PC-3 (cell line): ENCODE measurements around the gene FHIP1B. TPM values are rescaled to one million over a fixed set of nuclear protein-coding genes. Genes with fewer than 3 reads are reported as not detected.

Source experiments
- ATAC-seq: fragments of 200-7000 bp; cut with Tn5 transposase; 2 replicates; pipeline ENCODE4 v1.9.1; 2020; ENCODE audit warnings: mild to moderate bottlenecking, moderate library complexity
- BruUV-seq: library from RNA; stranded (reverse); fragments of 400-500 nt; replicated peaks from 2 replicates; lab custom pipeline; 2021; lab: Mats Ljungman, UMichigan
- CTCF ChIA-PET: fragments of 300-600 bp; sonication (Branson Sonifier 250); formaldehyde crosslinking; loops from one replicate; lab custom pipeline; 2022; ENCODE audit warnings: antibody characterized with exemption; lab: Charles Lee
- POLR2A ChIA-PET: fragments of 300-600 bp; sonication (Branson Sonifier 250); formaldehyde crosslinking; loops from one replicate; lab custom pipeline; 2022; ENCODE audit warnings: antibody characterized with exemption; ENCODE audit not compliant: unreplicated experiment; lab: Charles Lee
- DNase-seq: peaks from one replicate; pipeline ENCODE4 v3.0.0-alpha.2; 2015
- H2AFZ ChIP-seq: fragments of 300-600 bp; sonication (generic); 2 replicates; pipeline ENCODE4 v1.6.0; 2016; ENCODE audit warnings: antibody characterized with exemption, low read length
- H3F3A ChIP-seq: fragments of 300-600 bp; sonication (generic); one replicate; pipeline ENCODE4 v1.6.0; 2017; ENCODE audit warnings: antibody characterized with exemption, low read length, control low read depth, mild to moderate bottlenecking; ENCODE audit not compliant: unreplicated experiment
- H3K27ac ChIP-seq: fragments of 300-600 bp; sonication (generic); 2 replicates; pipeline ENCODE4 v1.5.1; 2016; ENCODE audit warnings: mild to moderate bottlenecking, low read length
- H3K27me3 ChIP-seq: fragments of 300-600 bp; sonication (generic); 2 replicates; pipeline ENCODE4 v1.6.1; 2016; ENCODE audit warnings: low read length, mixed read lengths
- H3K36me3 ChIP-seq: fragments of 300-600 bp; sonication (generic); 2 replicates; pipeline ENCODE4 v1.6.1; 2016; ENCODE audit warnings: low read depth, mixed run types, low read length, mixed read lengths
- H3K4me1 ChIP-seq: fragments of 300-600 bp; sonication (generic); 2 replicates; pipeline ENCODE4 v1.5.1; 2016; ENCODE audit warnings: low read length; ENCODE audit not compliant: insufficient read depth
- H3K4me2 ChIP-seq: fragments of 300-600 bp; sonication (generic); 2 replicates; pipeline ENCODE4 v1.6.0; 2016; ENCODE audit warnings: low read length
- H3K4me3 ChIP-seq: fragments of 300-600 bp; sonication (generic); 2 replicates; pipeline ENCODE4 v1.5.1; 2016; ENCODE audit warnings: mild to moderate bottlenecking, low read length, mixed read lengths
- H3K79me2 ChIP-seq: fragments of 300-600 bp; sonication (generic); 2 replicates; pipeline ENCODE4 v1.6.1; 2017; ENCODE audit warnings: low read length, mixed read lengths
- H3K9ac ChIP-seq: fragments of 300-600 bp; sonication (generic); 2 replicates; pipeline ENCODE4 v1.6.0; 2016; ENCODE audit warnings: mild to moderate bottlenecking, low read length
- H3K9me2 ChIP-seq: fragments of 300-600 bp; sonication (generic); replicated peaks from 2 replicates; pipeline ENCODE4 v1.6.1; 2016; ENCODE audit warnings: mixed run types, low read length, mixed read lengths
- H3K9me3 ChIP-seq: fragments of 300-600 bp; sonication (generic); 2 replicates; pipeline ENCODE4 v1.6.1; 2016; ENCODE audit warnings: low read length, mixed read lengths
- H4K20me1 ChIP-seq: fragments of 300-600 bp; sonication (generic); 2 replicates; pipeline ENCODE4 v1.6.1; 2016; ENCODE audit warnings: low read length, mixed read lengths
- CTCF ChIP-seq: fragments of 300-600 bp; sonication (generic); conservative IDR thresholded peaks from 2 replicates; pipeline ENCODE4 v1.5.1; 2017; ENCODE audit warnings: antibody characterized with exemption, low read depth, mild to moderate bottlenecking, low read length
- EZH2 ChIP-seq: fragments of 300-600 bp; sonication (generic); IDR thresholded peaks from one replicate; pipeline ENCODE4 v1.6.1; 2017; ENCODE audit warnings: antibody characterized with exemption, mild to moderate bottlenecking, low read length; ENCODE audit not compliant: unreplicated experiment
- EZH2phosphoT487 ChIP-seq: fragments of 300-600 bp; sonication (generic); IDR thresholded peaks from 2 replicates; pipeline ENCODE4 v1.6.1; 2018; ENCODE audit warnings: mild to moderate bottlenecking, antibody characterized with exemption, low read length, borderline replicate concordance
- intact Hi-C: fragments of 100-400 bp; cut with micrococcal nuclease; formaldehyde crosslinking; loops from 2 replicates; pipeline ENCODE4 v1.9.0; 2023
- total RNA-seq: library from RNA; depleted of rRNA; stranded (reverse); fragments of >200 nt; gene quantifications from 2 replicates; pipeline ENCODE4 v1.2.3, GENCODE V29; 2014

The FHIP1B gene
- total RNA-seq, 1 experiment from 2014 or later: 30.4 TPM

DNA sequence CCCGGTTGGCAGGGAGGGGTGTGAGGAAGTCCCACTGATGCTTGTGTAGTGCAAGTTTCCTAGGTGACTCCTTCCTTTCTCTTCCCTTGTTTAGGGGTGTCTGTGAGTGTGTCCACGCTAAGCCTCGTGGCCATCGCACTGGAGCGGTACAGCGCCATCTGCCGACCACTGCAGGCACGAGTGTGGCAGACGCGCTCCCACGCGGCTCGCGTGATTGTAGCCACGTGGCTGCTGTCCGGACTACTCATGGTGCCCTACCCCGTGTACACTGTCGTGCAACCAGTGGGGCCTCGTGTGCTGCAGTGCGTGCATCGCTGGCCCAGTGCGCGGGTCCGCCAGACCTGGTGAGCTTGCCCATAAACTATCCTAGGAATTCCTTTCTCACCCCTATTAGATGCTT, 35.6 kb upstream of the FHIP1B start:
- CTCF ChIA-PET: no interaction called here
- Histone ChIP-seq H3K36me3 (no peaks in the 10 kb centered on the region), H3K9me2 (no peaks in the 10 kb centered on the region), H3F3A (no peaks in the 10 kb centered on the region), H3K4me2 (no peak overlapping the region), H4K20me1 (no peaks in the 10 kb centered on the region), H3K27me3 (peaks cover 34% of the 10 kb centered on the region), H3K4me1 (no peaks in the 10 kb centered on the region), H3K9me3 (no peaks in the 10 kb centered on the region), H2AFZ (no peak overlapping the region), H3K27ac (no peak overlapping the region), H3K79me2 (no peaks in the 10 kb centered on the region), H3K4me3 (no peak overlapping the region), H3K9ac (no peak overlapping the region)
- POLR2A ChIA-PET: no interaction called here
- DNase-seq: no peak
- no peak for ATAC-seq
- intact Hi-C loops: no loop called here
- BruUV-seq: no TSS peak
- TF ChIP-seq EZH2 (no peak), EZH2phosphoT487 (no peak), CTCF (no peak)

GRCh38 chr11:6268820-6269219, 34.4 kb upstream of the FHIP1B start:
- H3K4me3 ChIP-seq: no peak overlapping the region
- H2AFZ ChIP-seq: no peak overlapping the region
- no peaks in the 10 kb centered on the region for H3K9me3 ChIP-seq
- intact Hi-C loops: no loop called here
- no peaks in the 10 kb centered on the region for H3K9me2 ChIP-seq
- H3K4me1 ChIP-seq: no peaks in the 10 kb centered on the region
- ChIA-PET CTCF (no interaction called here), POLR2A (no interaction called here)
- peaks cover 35% of the 10 kb centered on the region for H3K27me3 ChIP-seq
- H3K79me2 ChIP-seq: no peaks in the 10 kb centered on the region
- H3K36me3 ChIP-seq: no peaks in the 10 kb centered on the region
- H3K27ac ChIP-seq: no peak overlapping the region
- no TSS peak for BruUV-seq
- TF ChIP-seq EZH2phosphoT487 (no peak), EZH2 (no peak), CTCF (no peak)
- no peaks in the 10 kb centered on the region for H4K20me1 ChIP-seq
- H3F3A ChIP-seq: no peaks in the 10 kb centered on the region
- no peak for ATAC-seq
- no peak overlapping the region for H3K4me2 ChIP-seq
- H3K9ac ChIP-seq: no peak overlapping the region
- no peak for DNase-seq

DNA sequence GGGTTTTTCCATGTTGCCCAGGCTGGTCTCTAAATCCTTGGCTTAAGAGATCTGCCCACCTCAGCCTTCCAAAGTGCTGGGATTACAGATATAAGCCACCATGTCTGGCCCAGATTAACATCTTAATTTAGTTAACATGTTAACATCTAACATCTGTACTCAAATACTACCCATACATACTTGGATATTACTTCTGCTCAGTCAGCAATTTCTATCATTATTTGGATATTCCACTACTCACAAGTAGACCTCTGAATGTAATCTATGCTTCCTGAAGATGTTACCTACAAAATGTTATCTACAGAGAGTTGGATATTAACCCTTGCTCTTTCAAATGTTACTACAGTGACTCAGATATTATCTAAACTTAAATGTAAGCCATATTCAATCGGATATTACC, 29.2 kb upstream of the FHIP1B start:
- no peak for TF ChIP-seq EZH2
- TF ChIP-seq CTCF: no peak
- TF ChIP-seq EZH2phosphoT487: no peak
- CTCF ChIA-PET: no interaction called here
- Histone ChIP-seq H2AFZ (no peak overlapping the region), H3K9me3 (no peaks in the 10 kb centered on the region), H3K9me2 (no peaks in the 10 kb centered on the region), H3K9ac (no peak overlapping the region), H3K4me2 (no peak overlapping the region), H3K4me1 (no peaks in the 10 kb centered on the region), H3K27ac (no peak overlapping the region), H3K36me3 (no peaks in the 10 kb centered on the region), H3K79me2 (no peaks in the 10 kb centered on the region), H3F3A (no peaks in the 10 kb centered on the region), H3K27me3 (peaks cover 77% of the 10 kb centered on the region), H3K4me3 (no peak overlapping the region), H4K20me1 (no peaks in the 10 kb centered on the region)
- BruUV-seq: no TSS peak
- ATAC-seq: no peak
- intact Hi-C loops: no loop called here
- POLR2A ChIA-PET: no interaction called here
- no peak for DNase-seq
